Mesenchymal stem cell (in vitro differentiated cells and primary cell): Measurements from ENCODE around the gene ERG.

Source experiments
- DNase-seq: peaks from one replicate; pipeline ENCODE4 v3.0.0-alpha.2; 2013
- H2AFZ ChIP-seq: one replicate; pipeline ENCODE4 v1.6.1; 2013; ENCODE audit warnings: low read depth, mild to moderate bottlenecking, control low read depth, inconsistent platforms, low read length, moderate library complexity
- H2AK5ac ChIP-seq: 2 replicates; pipeline ENCODE4 v1.6.1; 2013; ENCODE audit warnings: low read length, moderate library complexity, mild to moderate bottlenecking, inconsistent platforms; ENCODE audit not compliant: severe bottlenecking
- H2BK120ac ChIP-seq: one replicate; pipeline ENCODE4 v1.6.1; 2013; ENCODE audit warnings: low read depth, mild to moderate bottlenecking, inconsistent platforms, low read length, moderate library complexity
- H2BK12ac ChIP-seq, 2 experiments: one replicate each; pipeline ENCODE4 v1.6.1; 2013; ENCODE audit warnings: inconsistent platforms in 2 of 2, low read length in 2 of 2, mild to moderate bottlenecking in 2 of 2, moderate library complexity in 2 of 2, control low read depth in 1 of 2
- H2BK15ac ChIP-seq: one replicate; pipeline ENCODE4 v1.6.1; 2013; ENCODE audit warnings: mild to moderate bottlenecking, low read depth, inconsistent platforms; ENCODE audit not compliant: poor library complexity, severe bottlenecking
- H2BK5ac ChIP-seq: 2 replicates; pipeline ENCODE4 v1.6.1; 2013; ENCODE audit warnings: low read depth, mild to moderate bottlenecking, low read length, control low read depth, inconsistent platforms; ENCODE audit not compliant: poor library complexity, severe bottlenecking
- H3K14ac ChIP-seq, 2 experiments: one replicate each; pipeline ENCODE4 v1.6.1; 2013; ENCODE audit warnings: inconsistent platforms in 2 of 2, low read length in 2 of 2, control low read depth in 1 of 2, mild to moderate bottlenecking in 1 of 2, moderate library complexity in 1 of 2
- H3K18ac ChIP-seq, 2 experiments: one replicate each; pipeline ENCODE4 v1.6.1; 2013; ENCODE audit warnings: inconsistent platforms in 2 of 2, low read length in 2 of 2, control low read depth in 1 of 2, low read depth in 1 of 2, mild to moderate bottlenecking in 1 of 2
- H3K23ac ChIP-seq, 2 experiments: one replicate each; pipeline ENCODE4 v1.6.1; 2013; ENCODE audit warnings: inconsistent platforms in 2 of 2, low read length in 2 of 2, mild to moderate bottlenecking in 2 of 2, moderate library complexity in 2 of 2, control low read depth in 1 of 2
- H3K27ac ChIP-seq: 2 replicates; pipeline ENCODE4 v1.5.1; 2013; ENCODE audit warnings: mild to moderate bottlenecking, moderate library complexity, low read length, control low read depth, inconsistent platforms; ENCODE audit not compliant: poor library complexity, severe bottlenecking
- H3K27me3 ChIP-seq, 2 experiments: 2 replicates each; pipeline versions ENCODE4 v1.6.1 to v1.7.0; 2013; ENCODE audit warnings: low read length in 2 of 2, mild to moderate bottlenecking in 2 of 2, moderate library complexity in 2 of 2, control low read depth in 1 of 2, inconsistent platforms in 1 of 2; ENCODE audit not compliant: control insufficient read depth in 1 of 2, insufficient read depth in 1 of 2
- H3K36me3 ChIP-seq, 2 experiments: 2 replicates each; pipeline versions ENCODE4 v1.6.1 to v1.7.0; 2013; ENCODE audit warnings: low read length in 2 of 2, control low read depth in 1 of 2, inconsistent platforms in 1 of 2, low read depth in 1 of 2, mild to moderate bottlenecking in 1 of 2; ENCODE audit not compliant: insufficient read depth in 2 of 2, control insufficient read depth in 1 of 2
- H3K4ac ChIP-seq, 2 experiments: one replicate each; pipeline ENCODE4 v1.6.1; 2013; ENCODE audit warnings: inconsistent platforms in 2 of 2, low read length in 2 of 2, mild to moderate bottlenecking in 2 of 2, moderate library complexity in 2 of 2, control low read depth in 1 of 2, low read depth in 1 of 2
- H3K4me1 ChIP-seq: 2 replicates; pipeline ENCODE4 v1.6.1; 2013; ENCODE audit warnings: low read depth, low read length, control low read depth; ENCODE audit not compliant: control insufficient read depth, insufficient read depth
- H3K4me2 ChIP-seq: 2 replicates; pipeline ENCODE4 v1.6.1; 2013; ENCODE audit warnings: low read length, mild to moderate bottlenecking, inconsistent platforms; ENCODE audit not compliant: poor library complexity, severe bottlenecking
- H3K4me3 ChIP-seq, 2 experiments: 2 replicates each; pipeline versions ENCODE4 v1.5.1 to v1.7.0; 2013; ENCODE audit warnings: low read length in 2 of 2, mild to moderate bottlenecking in 2 of 2, control low read depth in 1 of 2, low read depth in 1 of 2; ENCODE audit not compliant: insufficient read depth in 1 of 2
- H3K79me1 ChIP-seq: replicated peaks from 2 replicates; pipeline ENCODE4 v1.6.1; 2013; ENCODE audit warnings: mild to moderate bottlenecking, control low read depth, low read length, inconsistent platforms; ENCODE audit not compliant: poor library complexity, severe bottlenecking
- H3K9ac ChIP-seq: 2 replicates; pipeline ENCODE4 v1.7.0; 2013; ENCODE audit warnings: mild to moderate bottlenecking, low read length, moderate library complexity
- H3K9me3 ChIP-seq: 2 replicates; pipeline ENCODE4 v1.7.0; 2013; ENCODE audit warnings: mild to moderate bottlenecking, low read length; ENCODE audit not compliant: control insufficient read depth
- H4K8ac ChIP-seq: one replicate; pipeline ENCODE4 v1.6.1; 2013; ENCODE audit warnings: inconsistent platforms, mild to moderate bottlenecking, low read length, moderate library complexity
- H4K91ac ChIP-seq: one replicate; pipeline ENCODE4 v1.6.1; 2013; ENCODE audit warnings: mild to moderate bottlenecking, low read length, inconsistent platforms
- WGBS: methylation state at CpG from one replicate; pipeline ENCODE4 v1.1.7; 2013; ENCODE audit warnings: mixed read lengths; 5-methylcytosine and 5-hydroxymethylcytosine counted together

ERG gene

GRCh38 chr21:38346286-38346685 lies 152.0 kb downstream of the ERG start:
- no peak overlapping the region for H3K4ac ChIP-seq
- WGBS: 86% methylated on average over 5 of the region's 5 CpGs
- no peak overlapping the region for H3K9ac ChIP-seq
- no peak overlapping the region for H2BK5ac ChIP-seq
- no peak overlapping the region for H3K14ac ChIP-seq
- peaks cover 2% of the 10 kb centered on the region for H3K79me1 ChIP-seq
- no peak for DNase-seq
- no peaks in the 10 kb centered on the region for H3K36me3 ChIP-seq
- H3K4me2 ChIP-seq: no peak overlapping the region
- no peak overlapping the region for H2BK15ac ChIP-seq
- H4K91ac ChIP-seq: no peak overlapping the region
- H3K27me3 ChIP-seq: no peaks in the 10 kb centered on the region
- H3K9me3 ChIP-seq: no peaks in the 10 kb centered on the region
- H2AFZ ChIP-seq: no peak overlapping the region
- H2BK120ac ChIP-seq: no peak overlapping the region
- H3K18ac ChIP-seq: no peak overlapping the region
- H4K8ac ChIP-seq: no peak overlapping the region
- H3K27ac ChIP-seq: no peak overlapping the region
- no peak overlapping the region for H3K23ac ChIP-seq
- H2BK12ac ChIP-seq: no peak overlapping the region
- peak overlapping the region; percentile 8 for H2AK5ac ChIP-seq
- H3K4me3 ChIP-seq: no peak overlapping the region
- peaks cover 12% of the 10 kb centered on the region for H3K4me1 ChIP-seq

- Histone ChIP-seq H3K4me3 (no peak overlapping the region), H3K9ac (no peak overlapping the region), H3K18ac (no peak overlapping the region), H3K4me2 (no peak overlapping the region), H2BK120ac (no peak overlapping the region), H2BK5ac (no peak overlapping the region), H3K79me1 (no peaks in the 10 kb centered on the region), H3K23ac (no peak overlapping the region), H3K14ac (no peak overlapping the region), H2BK12ac (no peak overlapping the region), H4K91ac (no peak overlapping the region), H2AFZ (no peak overlapping the region), H3K27me3 (no peaks in the 10 kb centered on the region), H4K8ac (no peak overlapping the region), H2BK15ac (no peak overlapping the region), H3K4me1 (peaks cover 3% of the 10 kb centered on the region), H3K27ac (no peak overlapping the region), H3K4ac (no peak overlapping the region), H3K9me3 (no peaks in the 10 kb centered on the region), H3K36me3 (no peaks in the 10 kb centered on the region), H2AK5ac (no peak overlapping the region)
- WGBS: 61% methylated on average over 6 of the region's 6 CpGs
- peak; percentile 75 for DNase-seq
Observed at GRCh38 chr21:38343691-38344090, 154.6 kb downstream of the ERG start.

- no peak overlapping the region for H3K23ac ChIP-seq
- H2AK5ac ChIP-seq: no peak overlapping the region
- no peaks in the 10 kb centered on the region for H3K9me3 ChIP-seq
- no peak overlapping the region for H3K14ac ChIP-seq
- no peak overlapping the region for H4K91ac ChIP-seq
- no peak overlapping the region for H2BK12ac ChIP-seq
- no peak for DNase-seq
- H3K9ac ChIP-seq: no peak overlapping the region
- H2AFZ ChIP-seq: no peak overlapping the region
- no peak overlapping the region for H2BK120ac ChIP-seq
- H2BK15ac ChIP-seq: no peak overlapping the region
- no peaks in the 10 kb centered on the region for H3K27me3 ChIP-seq
- no peaks in the 10 kb centered on the region for H3K36me3 ChIP-seq
- no peak overlapping the region for H4K8ac ChIP-seq
- H2BK5ac ChIP-seq: no peak overlapping the region
- H3K4me2 ChIP-seq: no peak overlapping the region
- H3K4me3 ChIP-seq: no peak overlapping the region
- no peak overlapping the region for H3K27ac ChIP-seq
- H3K4me1 ChIP-seq: no peaks in the 10 kb centered on the region
- no peak overlapping the region for H3K4ac ChIP-seq
- H3K79me1 ChIP-seq: no peaks in the 10 kb centered on the region
- H3K18ac ChIP-seq: no peak overlapping the region
- WGBS: 83% methylated on average over 1 of the region's 1 CpG
Observed at GRCh38 chr21:38342739-38343138, 155.5 kb downstream of the ERG start.

GRCh38 chr21:38341546-38342012 lies 156.7 kb downstream of the ERG start:
- Histone ChIP-seq H3K9me3 (no peaks in the 10 kb centered on the region), H3K4ac (no peak overlapping the region), H2BK120ac (no peak overlapping the region), H3K36me3 (no peaks in the 10 kb centered on the region), H4K91ac (no peak overlapping the region), H2AFZ (no peak overlapping the region), H2BK12ac (no peak overlapping the region), H3K4me2 (no peak overlapping the region), H4K8ac (no peak overlapping the region), H3K4me3 (no peak overlapping the region), H3K27ac (no peak overlapping the region), H3K18ac (no peak overlapping the region), H3K9ac (no peak overlapping the region), H3K27me3 (no peaks in the 10 kb centered on the region), H3K14ac (no peak overlapping the region), H3K79me1 (no peaks in the 10 kb centered on the region), H2AK5ac (peak overlapping the region; percentile 45), H2BK15ac (no peak overlapping the region), H3K4me1 (no peaks in the 10 kb centered on the region), H2BK5ac (no peak overlapping the region), H3K23ac (no peak overlapping the region)
- 94% methylated on average over 5 of the region's 5 CpGs for WGBS
- DNase-seq: no peak
